A549 (cell line): ENCODE measurements around the gene UBXN7.

ENCODE experiments used
- CTCF ChIP-seq: fragments of >200 bp; sonication (Bioruptor Twin); formaldehyde crosslinking; IDR thresholded peaks from 3 replicates; pipeline ENCODE4 v1.5.1; 2016
- E2F6 ChIP-seq: IDR thresholded peaks from 2 replicates; pipeline ENCODE4 v1.6.1; 2012; ENCODE audit warnings: low read depth, borderline replicate concordance
- EP300 ChIP-seq, 2 experiments: fragments of >200 bp; sonication (Bioruptor Twin); formaldehyde crosslinking; IDR thresholded peaks; 2 replicates in 1 of 2; 3 replicates in 1 of 2; pipeline ENCODE4 v1.6.1; 2016 to 2017
- POLR2A ChIP-seq: IDR thresholded peaks from 2 replicates; pipeline ENCODE4 v1.6.1; 2012; ENCODE audit warnings: mild to moderate bottlenecking, low read length
- RCOR1 ChIP-seq: fragments of 150-350 bp; IDR thresholded peaks from 2 replicates; pipeline ENCODE4 v1.6.1; 2014; ENCODE audit warnings: antibody characterized with exemption, low read length, low read depth
- RNF2 ChIP-seq: fragments of 200-600 bp; sonication (generic); IDR thresholded peaks from 2 replicates; pipeline ENCODE4 v1.6.1; 2016; ENCODE audit warnings: low read depth, mild to moderate bottlenecking, antibody characterized with exemption, moderate library complexity, borderline replicate concordance
- SREBF2 ChIP-seq: fragments of 450-650 bp; IDR thresholded peaks from 2 replicates; pipeline ENCODE4 v1.6.1; 2014; ENCODE audit warnings: mild to moderate bottlenecking, moderate library complexity

- TF ChIP-seq RCOR1 (no peak), E2F6 (no peak), RNF2 (no peak), CTCF (no peak), EP300 (IDR thresholded peaks at IDR 0.05) (no peak), SREBF2 (no peak), POLR2A (no peak)
These were observed 33.4 kb downstream of the UBXN7 start for GRCh38 chr3:196398782-196399181.
